ENCODE results near the gene PDGFD. TPM values are rescaled to one million over a fixed set of nuclear protein-coding genes. Genes with fewer than 3 reads are reported as not detected.

PDGFD gene
- total RNA-seq, 2 donors from 2014 or later: 2.3 to 4.8 TPM

DNA sequence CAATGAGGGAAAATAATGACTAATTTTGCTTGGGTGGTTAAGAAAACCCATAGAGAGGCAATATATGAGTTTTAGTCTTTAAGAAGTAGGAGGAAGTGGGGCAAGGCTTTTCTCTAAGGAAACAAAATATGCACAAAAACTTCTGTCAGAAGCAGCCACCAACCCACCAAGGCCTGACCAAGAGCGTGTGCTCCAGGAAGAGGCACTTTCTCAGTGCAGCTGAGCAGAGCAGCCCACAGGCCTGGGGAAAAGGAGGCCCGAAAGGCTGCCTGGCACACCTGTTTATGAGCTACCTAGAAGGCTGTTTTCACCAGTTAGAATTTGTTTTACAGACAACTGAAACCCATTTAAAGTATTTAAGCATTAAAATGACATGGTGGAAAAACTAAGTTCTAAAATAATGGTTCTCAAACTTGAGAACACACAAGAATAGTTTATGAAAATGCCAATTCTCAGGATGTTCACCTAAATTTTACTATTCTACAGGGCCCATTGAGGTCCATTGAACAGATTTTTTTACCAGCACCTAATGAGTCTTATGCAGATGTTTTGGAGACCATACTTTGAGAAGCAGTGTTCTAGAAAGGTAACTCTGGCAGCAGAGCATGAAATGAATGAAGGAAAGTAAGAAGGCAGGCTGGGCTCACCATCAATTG lies 288.0 kb downstream of the PDGFD start:
- H3K4me3 Mint-ChIP-seq: no peak overlapping the region
- Histone ChIP-seq H3K4me1 (ENCODE audit: control insufficient read depth, insufficient read depth, low read length) (no peaks in the 10 kb centered on the region), H3K4me3 (ENCODE audit: low read length) (no peak overlapping the region), H3K9me3 (ENCODE audit: control insufficient read depth, low read length) (no peaks in the 10 kb centered on the region), H3K27ac (ENCODE audit: low read depth, low read length) (no peak overlapping the region), H3K27me3 (ENCODE audit: control insufficient read depth, insufficient read depth, low read length, poor library complexity, severe bottlenecking) (no peaks in the 10 kb centered on the region), H3K36me3 (ENCODE audit: control insufficient read depth, insufficient read depth, low read length) (no peaks in the 10 kb centered on the region), H3K9ac (ENCODE audit: extremely low read depth, low read length, poor library complexity, severe bottlenecking) (no peak overlapping the region)
- peaks cover 9% of the 10 kb centered on the region for H3K4me1 Mint-ChIP-seq
- WGBS, 2 experiments (ENCODE audit: insufficient coverage in 1 of 2, insufficient read length in 1 of 2): 92 to 94% methylated on average over 1 to 2 of the region's 2 CpGs
- no peaks in the 10 kb centered on the region for H3K36me3 Mint-ChIP-seq (ENCODE audit: low read depth)
- no peaks in the 10 kb centered on the region for H3K9me3 Mint-ChIP-seq
- TF ChIP-seq, protein P1, sequence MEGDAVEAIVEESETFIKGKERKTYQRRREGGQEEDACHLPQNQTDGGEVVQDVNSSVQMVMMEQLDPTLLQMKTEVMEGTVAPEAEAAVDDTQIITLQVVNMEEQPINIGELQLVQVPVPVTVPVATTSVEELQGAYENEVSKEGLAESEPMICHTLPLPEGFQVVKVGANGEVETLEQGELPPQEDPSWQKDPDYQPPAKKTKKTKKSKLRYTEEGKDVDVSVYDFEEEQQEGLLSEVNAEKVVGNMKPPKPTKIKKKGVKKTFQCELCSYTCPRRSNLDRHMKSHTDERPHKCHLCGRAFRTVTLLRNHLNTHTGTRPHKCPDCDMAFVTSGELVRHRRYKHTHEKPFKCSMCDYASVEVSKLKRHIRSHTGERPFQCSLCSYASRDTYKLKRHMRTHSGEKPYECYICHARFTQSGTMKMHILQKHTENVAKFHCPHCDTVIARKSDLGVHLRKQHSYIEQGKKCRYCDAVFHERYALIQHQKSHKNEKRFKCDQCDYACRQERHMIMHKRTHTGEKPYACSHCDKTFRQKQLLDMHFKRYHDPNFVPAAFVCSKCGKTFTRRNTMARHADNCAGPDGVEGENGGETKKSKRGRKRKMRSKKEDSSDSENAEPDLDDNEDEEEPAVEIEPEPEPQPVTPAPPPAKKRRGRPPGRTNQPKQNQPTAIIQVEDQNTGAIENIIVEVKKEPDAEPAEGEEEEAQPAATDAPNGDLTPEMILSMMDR (conservative IDR thresholded peaks at IDR 0.05): no peak
- no peak overlapping the region for H3K27ac Mint-ChIP-seq
- DNase-seq: no peak
- no peaks in the 10 kb centered on the region for H3K27me3 Mint-ChIP-seq (ENCODE audit: insufficient read depth)

DNA sequence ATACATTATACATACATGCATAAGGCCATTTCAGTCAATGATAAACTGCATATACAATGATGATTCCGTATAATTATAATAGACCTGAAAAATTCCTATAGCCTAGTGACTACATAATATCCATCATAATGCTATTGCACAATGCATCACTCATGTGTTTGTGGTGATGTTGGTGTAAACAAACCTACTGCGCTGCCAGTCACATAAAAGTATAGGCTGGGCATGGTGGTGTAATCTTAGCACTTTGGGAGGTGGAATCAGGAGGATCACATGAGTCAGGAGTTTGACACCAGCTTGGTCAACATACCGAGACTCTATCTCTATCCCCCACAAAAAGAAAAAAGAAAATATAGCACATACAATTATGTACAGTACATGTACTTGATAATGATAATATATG lies 291.2 kb downstream of the PDGFD start:
- no peaks in the 10 kb centered on the region for H3K27me3 Mint-ChIP-seq (ENCODE audit: insufficient read depth)
- peaks cover 13% of the 10 kb centered on the region for H3K4me1 Mint-ChIP-seq
- WGBS, 2 experiments (ENCODE audit: insufficient coverage in 1 of 2, insufficient read length in 1 of 2): 89 to 92% methylated on average over 2 of the region's 3 CpGs
- H3K4me1 ChIP-seq (ENCODE audit: control insufficient read depth, insufficient read depth, low read length): no peaks in the 10 kb centered on the region
- no peaks in the 10 kb centered on the region for H3K27me3 ChIP-seq (ENCODE audit: control insufficient read depth, insufficient read depth, low read length, poor library complexity, severe bottlenecking)
- no peak overlapping the region for H3K4me3 ChIP-seq (ENCODE audit: low read length)
- no peak overlapping the region for H3K27ac ChIP-seq (ENCODE audit: low read depth, low read length)
- no peak overlapping the region for H3K4me3 Mint-ChIP-seq
- H3K36me3 Mint-ChIP-seq (ENCODE audit: low read depth): no peaks in the 10 kb centered on the region
- no peaks in the 10 kb centered on the region for H3K9me3 Mint-ChIP-seq
- no peak overlapping the region for H3K27ac Mint-ChIP-seq
- H3K9ac ChIP-seq (ENCODE audit: extremely low read depth, low read length, poor library complexity, severe bottlenecking): no peak overlapping the region
- TF ChIP-seq, protein P1 (conservative IDR thresholded peaks at IDR 0.05): no peak
- no peaks in the 10 kb centered on the region for H3K36me3 ChIP-seq (ENCODE audit: control insufficient read depth, insufficient read depth, low read length)
- no peak for DNase-seq
- no peaks in the 10 kb centered on the region for H3K9me3 ChIP-seq (ENCODE audit: control insufficient read depth, low read length)

DNA sequence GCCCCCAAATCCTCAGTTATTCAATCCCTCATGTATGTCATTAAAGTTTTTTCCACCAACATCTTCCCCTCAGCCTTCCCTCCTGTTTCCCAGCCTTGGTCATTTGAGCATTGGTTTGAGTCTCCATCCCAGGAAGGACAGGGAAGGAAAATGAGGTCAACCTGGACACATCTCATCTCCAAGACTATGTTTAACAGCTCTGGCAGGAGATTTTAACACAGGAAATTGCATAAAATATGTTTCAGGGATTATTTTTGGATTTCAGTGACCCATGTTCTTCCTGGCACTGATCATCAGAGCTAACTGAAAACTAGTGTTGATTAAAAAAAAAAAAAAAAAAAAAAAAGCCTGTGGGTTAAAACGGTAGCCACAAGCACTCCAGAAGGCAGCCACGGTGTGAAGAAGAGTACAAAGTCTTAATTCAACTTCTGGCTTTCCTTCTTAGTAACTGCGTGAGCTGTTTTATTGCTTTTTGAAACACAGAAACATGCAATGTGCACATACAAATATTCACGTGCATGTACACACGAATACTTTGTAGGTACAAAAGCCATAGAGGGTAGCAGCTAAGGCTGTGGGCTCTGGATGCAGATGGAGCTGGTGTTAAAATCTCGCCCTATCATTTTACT lies 291.9 kb downstream of the PDGFD start:
- DNase-seq: no peak
- Histone ChIP-seq H3K4me3 (ENCODE audit: low read length) (no peak overlapping the region), H3K36me3 (ENCODE audit: control insufficient read depth, insufficient read depth, low read length) (no peaks in the 10 kb centered on the region), H3K9me3 (ENCODE audit: control insufficient read depth, low read length) (no peaks in the 10 kb centered on the region), H3K27me3 (ENCODE audit: control insufficient read depth, insufficient read depth, low read length, poor library complexity, severe bottlenecking) (no peaks in the 10 kb centered on the region), H3K27ac (ENCODE audit: low read depth, low read length) (no peak overlapping the region), H3K9ac (ENCODE audit: extremely low read depth, low read length, poor library complexity, severe bottlenecking) (no peak overlapping the region), H3K4me1 (ENCODE audit: control insufficient read depth, insufficient read depth, low read length) (no peaks in the 10 kb centered on the region)
- Mint-ChIP-seq H3K36me3 (ENCODE audit: low read depth) (no peaks in the 10 kb centered on the region), H3K27me3 (ENCODE audit: insufficient read depth) (no peaks in the 10 kb centered on the region), H3K9me3 (no peaks in the 10 kb centered on the region), H3K27ac (no peak overlapping the region), H3K4me1 (peaks cover 13% of the 10 kb centered on the region), H3K4me3 (no peak overlapping the region)
- TF ChIP-seq, protein P1 (conservative IDR thresholded peaks at IDR 0.05): no peak
- WGBS, 2 experiments (ENCODE audit: insufficient coverage in 1 of 2, insufficient read length in 1 of 2): 97% methylated on average over 4 to 6 of the region's 6 CpGs
